HL-60 (cell line): ENCODE measurements around the gene DENND11.

Experiments used
- DNase-seq, 2 experiments: peaks; one replicate each; pipeline ENCODE4 v3.0.0-alpha.2; 2010 to 2020; ENCODE audit warnings: low read depth in 1 of 2, low spot score in 1 of 2
- H3K27ac ChIP-seq: fragments of 250-450 bp; sonication (Bioruptor Pico); replicated peaks from 2 replicates; pipeline ENCODE4 v1.5.1; 2020; ENCODE audit warnings: mild to moderate bottlenecking, moderate library complexity
- H3K27me3 ChIP-seq: fragments of 250-450 bp; sonication (Bioruptor Pico); 2 replicates; pipeline ENCODE4 v1.5.1; 2021; ENCODE audit warnings: mild to moderate bottlenecking, moderate library complexity; ENCODE audit not compliant: insufficient read depth, poor library complexity, severe bottlenecking
- H3K4me3 ChIP-seq: replicated peaks from 2 replicates; pipeline ENCODE4 v1.5.1; 2011; ENCODE audit warnings: mild to moderate bottlenecking, control low read depth, low read length; ENCODE audit not compliant: insufficient read depth
- CTCF ChIP-seq: IDR thresholded peaks from one replicate; pipeline ENCODE4 v1.5.1; 2011; ENCODE audit warnings: low read length, control low read depth, inconsistent platforms; ENCODE audit not compliant: insufficient read depth
- GABPA ChIP-seq: IDR thresholded peaks from 2 replicates; pipeline ENCODE4 v1.6.1; 2012; ENCODE audit warnings: low read depth
- POLR2AphosphoS5 ChIP-seq: IDR thresholded peaks from 2 replicates; pipeline ENCODE4 v1.6.1; 2012; ENCODE audit warnings: low read depth
- REST ChIP-seq: IDR thresholded peaks from 2 replicates; pipeline ENCODE4 v1.6.1; 2012; ENCODE audit warnings: low read depth; ENCODE audit not compliant: insufficient replicate concordance
- SPI1 ChIP-seq: IDR thresholded peaks from 2 replicates; pipeline ENCODE4 v1.6.1; 2012; ENCODE audit warnings: low read depth, mild to moderate bottlenecking, borderline replicate concordance

DENND11 gene

GRCh38 chr7:141674702-141675101 lies 27.3 kb downstream of the DENND11 start:
- TF ChIP-seq REST (no peak), GABPA (no peak), CTCF (no peak), POLR2AphosphoS5 (no peak), SPI1 (no peak)
- H3K27me3 ChIP-seq = no peaks in the 10 kb centered on the region
- DNase-seq = no peak
- H3K27ac ChIP-seq = no peak overlapping the region
- H3K4me3 ChIP-seq = no peak overlapping the region

- TF ChIP-seq POLR2AphosphoS5 = no peak
- no peak for TF ChIP-seq REST
- TF ChIP-seq CTCF = no peak
- no peak for TF ChIP-seq SPI1
- no peak for TF ChIP-seq GABPA
- Histone ChIP-seq H3K27me3 (no peaks in the 10 kb centered on the region), H3K27ac (no peak overlapping the region), H3K4me3 (no peak overlapping the region)
- no peak for DNase-seq
These were observed 27.7 kb downstream of the DENND11 start for GRCh38 chr7:141674171-141674671.

GRCh38 chr7:141673346-141673745 lies 28.6 kb downstream of the DENND11 start:
- H3K27ac ChIP-seq = no peak overlapping the region
- no peaks in the 10 kb centered on the region for H3K27me3 ChIP-seq
- TF ChIP-seq GABPA = no peak
- TF ChIP-seq POLR2AphosphoS5 = no peak
- no peak for TF ChIP-seq CTCF
- TF ChIP-seq SPI1 = no peak
- TF ChIP-seq REST = no peak

More at GRCh38 chr7:141673346-141673745, 28.6 kb downstream of the DENND11 start:
- no peak for DNase-seq
- H3K4me3 ChIP-seq = no peak overlapping the region
